Hepatocyte (in vitro differentiated cells): ENCODE results near the gene CIZ1.

Source experiments
- EZH2phosphoT487 ChIP-seq: fragments of 200-600 bp; sonication (generic); IDR thresholded peaks from one replicate; pipeline ENCODE4 v1.6.1; 2018; ENCODE audit warnings: antibody characterized with exemption, mild to moderate bottlenecking, low read depth, moderate library complexity; ENCODE audit not compliant: unreplicated experiment, severe bottlenecking
- TF ChIP-seq, protein P1 (sequence below): fragments of 200-600 bp; sonication (generic); IDR thresholded peaks from 2 replicates; pipeline ENCODE4 v1.5.1; 2016; ENCODE audit warnings: antibody characterized with exemption, mild to moderate bottlenecking; ENCODE audit not compliant: poor library complexity

DNA sequence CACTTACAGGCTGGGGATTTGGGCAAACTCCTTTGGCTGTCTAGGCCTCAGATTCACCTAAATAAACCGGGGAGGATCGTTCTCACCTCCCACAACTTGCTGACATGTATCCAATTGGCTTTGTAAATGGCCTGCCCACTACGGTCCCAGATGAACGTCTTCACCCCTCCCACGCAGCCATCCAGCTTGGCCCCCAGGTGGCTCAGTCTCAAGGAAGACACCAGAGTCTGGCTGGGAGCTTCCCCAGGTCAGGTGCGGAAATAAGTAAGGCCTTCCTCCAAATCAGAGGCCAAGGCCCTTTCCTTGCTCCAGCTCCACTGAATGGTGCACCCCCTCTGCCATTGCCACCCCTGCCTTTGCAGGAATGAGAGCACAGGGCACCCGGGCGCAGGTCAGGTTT is 11.4 kb downstream of the CIZ1 start:
- TF ChIP-seq, protein P1, sequence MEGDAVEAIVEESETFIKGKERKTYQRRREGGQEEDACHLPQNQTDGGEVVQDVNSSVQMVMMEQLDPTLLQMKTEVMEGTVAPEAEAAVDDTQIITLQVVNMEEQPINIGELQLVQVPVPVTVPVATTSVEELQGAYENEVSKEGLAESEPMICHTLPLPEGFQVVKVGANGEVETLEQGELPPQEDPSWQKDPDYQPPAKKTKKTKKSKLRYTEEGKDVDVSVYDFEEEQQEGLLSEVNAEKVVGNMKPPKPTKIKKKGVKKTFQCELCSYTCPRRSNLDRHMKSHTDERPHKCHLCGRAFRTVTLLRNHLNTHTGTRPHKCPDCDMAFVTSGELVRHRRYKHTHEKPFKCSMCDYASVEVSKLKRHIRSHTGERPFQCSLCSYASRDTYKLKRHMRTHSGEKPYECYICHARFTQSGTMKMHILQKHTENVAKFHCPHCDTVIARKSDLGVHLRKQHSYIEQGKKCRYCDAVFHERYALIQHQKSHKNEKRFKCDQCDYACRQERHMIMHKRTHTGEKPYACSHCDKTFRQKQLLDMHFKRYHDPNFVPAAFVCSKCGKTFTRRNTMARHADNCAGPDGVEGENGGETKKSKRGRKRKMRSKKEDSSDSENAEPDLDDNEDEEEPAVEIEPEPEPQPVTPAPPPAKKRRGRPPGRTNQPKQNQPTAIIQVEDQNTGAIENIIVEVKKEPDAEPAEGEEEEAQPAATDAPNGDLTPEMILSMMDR: no peak
- no peak for TF ChIP-seq EZH2phosphoT487
